NCI-H446 treated with DMSO at 0.1 percent for 48 hours (cell line): ENCODE results near the gene AEBP2.
"Not testable (repeated sequence)": the region's sequence is repeated elsewhere in the genome, so short reads cannot be mapped to it uniquely, and the experiment has no call there.

ENCODE experiments used
- DNase-seq: peaks from one replicate; lab custom pipeline; 2025; lab: John Stamatoyannopoulos, UW

The AEBP2 gene

GRCh38 chr12:19454837-19455236 is 15.5 kb downstream of the AEBP2 start:
- DNase-seq = no peak

GRCh38 chr12:19456176-19456575 is 16.9 kb downstream of the AEBP2 start:
- DNase-seq = peak; percentile 40

- no peak for DNase-seq
Measured at GRCh38 chr12:19457561-19457960, 18.3 kb downstream of the AEBP2 start.

DNA sequence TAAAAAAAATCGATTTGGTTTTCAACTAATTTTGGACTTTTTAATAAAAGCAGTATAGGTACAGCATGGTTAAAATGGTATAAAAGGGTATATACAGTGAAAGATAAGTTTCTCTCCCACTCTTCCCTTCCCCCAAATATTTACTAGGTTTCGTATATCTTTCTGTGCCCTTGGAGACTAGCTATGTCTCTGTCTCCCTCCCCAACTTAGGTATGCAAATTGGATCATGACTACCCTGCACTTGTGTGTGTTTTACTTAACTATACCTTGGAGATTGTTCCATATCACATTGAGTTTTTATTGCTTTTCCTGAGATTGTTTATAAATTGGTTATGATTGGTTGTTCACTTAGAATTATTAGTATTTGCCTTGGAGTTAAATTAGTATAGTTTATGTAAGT is 19.4 kb downstream of the AEBP2 start:
- DNase-seq = no peak

- no peak for DNase-seq
Measured at GRCh38 chr12:19461999-19462398, 22.7 kb downstream of the AEBP2 start.

- DNase-seq = peak; percentile 78
Measured at GRCh38 chr12:19462406-19462805, 23.1 kb downstream of the AEBP2 start.

GRCh38 chr12:19464192-19464580 is 24.9 kb downstream of the AEBP2 start:
- DNase-seq = no peak

- no peak for DNase-seq
Measured at GRCh38 chr12:19465711-19466110, 26.4 kb downstream of the AEBP2 start.

- DNase-seq = no peak
Measured at GRCh38 chr12:19474147-19474546, 34.9 kb downstream of the AEBP2 start.

DNA sequence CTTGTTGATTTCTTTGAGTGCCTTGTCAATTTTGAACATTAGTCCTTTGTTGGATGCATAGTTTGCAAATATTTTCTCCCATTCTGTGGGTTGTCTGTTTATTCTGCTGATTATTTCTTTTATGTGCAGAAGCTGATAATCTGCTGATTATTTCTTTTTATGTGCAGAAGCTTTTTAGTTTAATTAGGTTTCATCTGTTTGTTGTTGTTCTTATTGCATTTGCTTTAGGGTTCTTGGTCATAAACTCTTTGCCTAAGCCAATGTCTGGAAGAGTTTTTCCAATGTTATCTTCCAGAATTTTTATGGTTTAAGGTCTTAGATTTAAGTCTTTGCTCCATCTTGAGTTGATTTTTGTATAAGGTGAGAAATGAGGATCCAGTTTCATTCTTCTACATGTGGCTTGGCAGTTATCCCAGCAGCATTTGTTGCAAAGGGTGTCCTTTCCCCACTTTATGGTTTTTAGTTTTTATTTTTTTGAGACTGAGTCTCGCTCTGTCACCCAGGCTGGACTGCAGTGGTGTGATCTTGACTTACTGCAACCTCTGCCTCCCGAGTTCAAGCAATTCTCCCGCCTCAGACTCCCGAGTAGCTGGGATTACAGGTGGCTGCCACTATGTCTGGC is 36.7 kb downstream of the AEBP2 start:
- DNase-seq = not testable (repeated sequence)

DNA sequence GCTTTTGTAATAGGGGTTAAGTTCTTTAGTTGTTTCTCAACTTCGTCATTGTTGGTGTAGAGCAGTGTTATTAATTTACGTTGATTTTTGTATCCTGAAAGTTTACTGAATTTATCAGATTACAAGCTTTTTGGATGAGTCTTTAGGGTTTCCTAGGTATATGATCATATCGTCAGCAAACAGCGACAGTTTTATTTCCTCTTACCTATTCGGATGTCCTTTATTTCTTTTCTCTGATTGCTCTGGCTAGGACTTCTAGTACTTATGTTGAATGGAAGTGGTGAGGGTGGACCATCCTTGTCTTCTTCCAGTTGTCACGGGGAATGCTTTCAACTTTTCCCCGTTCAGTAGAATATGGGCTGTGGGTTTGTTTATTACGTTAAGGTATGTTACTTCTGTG is 37.8 kb downstream of the AEBP2 start:
- DNase-seq = no peak

DNA sequence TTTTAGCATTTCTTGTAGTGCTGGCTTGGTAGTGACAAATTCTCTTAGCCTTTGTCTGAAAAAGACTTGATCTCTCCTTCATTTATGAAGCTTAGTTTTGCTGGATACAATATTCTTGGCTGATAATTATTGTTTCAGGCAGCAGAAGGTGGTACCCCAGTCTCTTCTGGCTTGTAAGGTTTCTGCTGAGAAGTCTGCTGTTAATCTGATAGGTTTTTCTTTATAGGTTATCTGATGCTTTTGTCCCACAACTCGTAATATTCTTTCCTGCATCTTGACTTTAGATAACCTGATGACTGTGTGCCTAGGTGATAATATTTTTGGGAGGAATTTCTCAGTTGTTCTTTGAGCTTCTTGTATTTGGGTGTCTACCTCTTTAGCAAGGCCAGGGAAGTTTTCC is 41.2 kb downstream of the AEBP2 start:
- no peak for DNase-seq

- DNase-seq = no peak
Measured at GRCh38 chr12:19482036-19482435, 42.7 kb downstream of the AEBP2 start.

- DNase-seq = no peak
Measured at GRCh38 chr12:19482551-19483109, 43.3 kb downstream of the AEBP2 start.

DNA sequence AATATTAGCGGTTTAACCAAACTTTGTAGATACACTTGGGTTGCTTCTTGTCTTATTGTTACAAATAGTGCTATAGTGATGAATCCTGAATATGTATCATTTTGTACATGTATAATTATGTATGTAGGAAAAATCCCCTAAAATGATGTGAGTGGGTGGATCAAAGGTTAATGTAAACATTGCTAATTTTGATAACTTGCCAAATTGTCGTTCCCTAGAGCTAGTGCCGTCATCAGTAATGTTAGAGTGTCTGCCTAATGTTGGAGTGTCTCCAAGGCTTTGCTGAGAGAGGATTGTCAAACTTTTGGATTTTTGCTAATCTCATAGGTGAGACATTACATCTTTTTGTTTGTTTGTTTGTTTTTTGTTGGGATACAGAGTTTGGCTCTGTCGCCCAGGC is 44.4 kb downstream of the AEBP2 start:
- DNase-seq = no peak

DNA sequence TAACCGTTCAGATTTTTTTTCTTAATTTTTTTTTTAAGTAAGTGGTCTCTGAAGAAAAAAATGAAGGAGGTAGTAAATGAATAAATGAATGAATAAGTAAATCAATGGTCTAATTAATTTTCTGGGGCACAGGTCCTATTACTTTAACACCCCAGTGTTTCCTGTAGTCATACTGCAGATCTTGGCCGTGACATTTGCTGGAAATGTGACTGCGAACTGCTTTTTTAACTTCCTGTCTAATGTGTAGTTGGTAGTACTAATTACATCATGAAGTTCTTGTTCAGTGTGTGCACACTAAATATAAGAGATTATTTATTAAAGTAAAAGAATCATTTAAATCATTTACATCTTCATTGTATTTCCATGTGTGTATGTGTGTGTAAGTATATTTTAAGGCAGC is 45.4 kb downstream of the AEBP2 start:
- DNase-seq = no peak

- no peak for DNase-seq
Measured at GRCh38 chr12:19485240-19485639, 45.9 kb downstream of the AEBP2 start.

DNA sequence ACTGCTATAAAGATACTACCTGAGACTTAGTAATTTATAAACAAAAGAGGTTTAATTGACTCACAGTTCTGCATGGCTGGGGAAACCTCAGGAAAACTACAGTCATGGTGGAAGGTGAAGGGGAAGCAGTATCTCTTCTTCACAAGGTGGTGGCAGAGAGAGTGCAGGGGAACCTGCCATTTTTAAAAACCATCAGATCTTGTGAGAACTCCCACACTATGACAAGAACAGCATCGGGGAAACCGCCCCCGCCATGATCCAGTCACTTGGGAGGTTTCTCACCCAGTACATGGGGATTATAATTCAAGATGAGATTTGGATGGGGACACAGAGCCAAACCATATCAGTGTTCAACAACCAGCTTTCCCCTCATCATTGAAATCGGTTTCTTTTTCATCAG is 49.9 kb downstream of the AEBP2 start:
- DNase-seq = no peak

DNA sequence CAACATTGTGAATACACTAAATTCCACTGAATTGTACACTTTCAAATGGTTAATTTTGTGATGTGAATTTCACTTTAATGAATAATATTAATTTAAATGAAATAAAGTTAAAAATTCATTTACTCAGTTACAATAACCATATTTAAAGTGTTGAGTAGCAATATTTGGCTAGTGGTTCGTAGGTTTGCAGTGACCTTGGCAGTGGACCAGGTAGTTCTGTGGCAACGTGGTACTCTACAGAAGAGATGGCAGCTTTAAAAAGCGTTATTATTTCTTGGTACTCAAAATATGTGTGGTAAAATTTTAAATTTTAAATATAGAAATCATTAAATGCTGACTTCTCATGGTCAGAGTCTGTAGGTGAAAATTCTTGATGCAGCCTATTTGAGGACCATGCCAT is 51.6 kb downstream of the AEBP2 start:
- no peak for DNase-seq

DNA sequence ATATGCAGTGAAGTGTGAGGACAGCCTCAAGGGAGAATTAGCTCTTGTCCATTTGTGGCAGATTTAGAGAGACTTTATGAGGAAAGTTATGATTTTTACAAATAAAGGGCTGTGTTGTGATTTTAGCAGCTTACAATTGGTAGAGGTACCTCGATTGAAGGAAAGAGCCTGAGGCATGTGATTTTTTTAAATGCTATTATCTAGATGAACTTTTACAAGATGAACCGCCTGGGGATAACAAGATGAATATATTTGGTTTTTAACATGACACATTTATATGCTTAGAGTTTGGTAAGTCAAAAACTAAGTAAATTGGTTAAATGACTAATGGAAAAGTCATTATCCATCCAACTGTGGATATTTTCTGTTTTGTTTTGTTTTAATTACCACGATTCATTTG is 52.6 kb downstream of the AEBP2 start:
- DNase-seq = no peak

DNA sequence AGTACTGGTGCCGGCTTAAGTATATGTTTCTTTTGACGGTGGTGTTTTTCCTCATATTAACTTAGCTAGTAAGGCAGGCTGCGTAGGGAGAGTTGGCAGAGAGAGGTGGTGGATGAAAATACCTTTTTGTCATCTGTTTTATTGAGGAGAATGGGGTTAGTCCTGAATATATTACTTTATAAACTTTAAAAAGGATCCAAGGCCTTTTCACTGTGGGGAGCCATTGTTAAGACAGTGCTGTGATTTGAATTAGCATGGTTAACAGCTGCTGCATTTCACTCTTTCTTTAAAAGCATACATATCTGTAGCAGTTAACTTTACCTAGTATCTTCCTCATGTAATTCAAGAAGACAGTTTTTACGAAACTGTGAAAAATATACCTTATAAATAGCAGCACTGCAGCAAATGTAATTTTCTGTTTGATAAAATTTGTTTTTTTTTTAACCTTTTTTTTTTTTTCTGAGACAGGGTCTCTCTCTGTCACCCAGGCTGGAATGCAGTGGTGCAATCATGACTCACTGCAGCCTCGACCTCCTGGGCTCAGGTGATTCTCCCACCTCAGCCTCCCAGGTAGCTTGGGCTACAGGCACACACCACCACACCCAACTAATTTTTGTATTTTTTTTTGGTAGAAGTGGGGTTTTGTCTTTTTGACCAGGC is 57.1 kb downstream of the AEBP2 start:
- DNase-seq = no peak

DNA sequence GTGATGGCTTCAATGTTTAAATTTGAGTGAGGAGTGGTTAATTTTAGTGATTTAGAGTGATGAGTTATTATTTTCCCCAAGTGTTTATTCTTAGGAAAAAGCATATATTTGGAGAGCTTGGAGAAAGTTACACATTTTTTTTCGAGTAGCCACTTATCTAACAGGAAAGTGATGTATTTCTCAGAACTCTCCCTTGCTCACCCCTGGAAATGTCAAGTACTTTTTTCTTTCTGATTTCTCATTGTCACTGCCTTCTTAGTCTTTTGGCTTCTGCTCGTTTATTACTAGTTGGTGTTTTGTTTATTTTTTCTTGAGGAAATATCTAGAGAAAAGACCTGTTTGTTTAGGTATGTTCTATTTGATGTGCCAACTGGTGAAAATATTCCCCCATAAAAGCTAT is 58.8 kb downstream of the AEBP2 start:
- DNase-seq = no peak

- DNase-seq = no peak
Measured at GRCh38 chr12:19499030-19499429, 59.7 kb downstream of the AEBP2 start.

DNA sequence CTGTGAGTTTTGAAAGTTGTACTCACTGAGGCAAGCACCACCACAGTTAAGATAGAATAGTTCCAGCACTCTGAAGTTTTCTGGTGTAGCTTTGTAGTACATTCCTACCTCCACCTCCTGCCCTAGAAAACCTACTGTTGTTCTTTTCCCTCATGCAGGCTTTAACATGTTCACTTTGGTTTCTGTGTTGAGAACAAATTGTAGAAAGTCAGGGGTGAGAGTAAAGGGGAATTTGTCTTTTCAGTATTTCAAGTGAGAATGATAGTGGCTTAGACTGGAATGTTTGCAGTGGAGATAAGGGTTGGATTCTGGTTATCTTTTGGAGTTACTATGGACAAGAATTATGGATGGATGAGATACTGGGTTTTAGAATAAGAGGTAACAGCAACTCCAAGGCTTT is 67.2 kb downstream of the AEBP2 start:
- no peak for DNase-seq
